OCI-M2 (cell line): Measurements from ENCODE around the gene FHDC1.
"Not testable (repeated sequence)": the region's sequence is repeated elsewhere in the genome, so short reads cannot be mapped to it uniquely, and the experiment has no call there.

Experiments used
- DNase-seq: peaks from one replicate; lab custom pipeline; 2025; ENCODE audit not compliant: unreplicated experiment; lab: John Stamatoyannopoulos, UW

Gene FHDC1

DNA sequence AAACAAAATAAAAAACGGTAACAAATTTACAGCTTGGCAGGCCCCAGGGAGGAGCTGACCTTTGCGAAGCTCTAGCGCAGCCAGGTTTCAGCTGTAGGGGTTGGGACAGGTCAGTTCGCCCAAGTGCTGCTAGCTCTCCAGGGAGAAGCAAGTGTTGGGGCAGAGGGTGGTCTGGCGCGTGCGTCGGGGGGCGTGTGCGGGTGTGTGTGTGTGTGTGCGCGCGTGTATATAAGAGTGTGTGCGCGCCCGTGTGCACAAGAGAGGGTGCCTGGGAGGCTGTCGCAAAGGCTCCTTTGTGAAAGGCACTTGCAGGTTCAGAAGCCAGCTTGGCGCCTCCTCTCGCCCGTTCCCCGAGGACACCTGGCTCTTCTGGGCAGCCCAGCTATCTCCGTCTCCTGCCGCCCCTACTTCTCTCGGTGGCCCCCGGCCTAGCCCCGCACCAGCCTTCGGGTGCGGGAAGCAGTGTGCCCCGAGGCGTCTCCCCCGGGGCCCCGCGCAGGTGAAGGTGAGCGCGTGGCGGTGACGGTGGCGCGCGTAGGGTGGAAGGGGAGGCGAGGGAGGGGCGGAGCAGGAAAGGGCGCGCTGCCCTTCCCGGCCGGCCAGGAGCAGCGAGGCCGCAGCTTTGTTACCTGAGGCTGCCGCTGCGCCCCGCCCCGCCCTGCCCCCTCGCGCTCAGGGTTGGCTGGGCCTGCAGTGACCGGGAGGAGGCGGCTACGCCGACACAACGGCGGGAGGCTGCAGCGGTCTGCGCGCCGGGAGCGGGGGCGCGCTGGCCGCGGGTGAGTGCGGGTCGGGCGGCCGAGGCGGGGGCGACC lies at the start of gene FHDC1:
TSS of gene FHDC1 (plus strand) at position 693 of the 815 bp plus-strand sequence. CDS start 6,735 bp downstream, outside the sequence.
- no peak for DNase-seq

DNA sequence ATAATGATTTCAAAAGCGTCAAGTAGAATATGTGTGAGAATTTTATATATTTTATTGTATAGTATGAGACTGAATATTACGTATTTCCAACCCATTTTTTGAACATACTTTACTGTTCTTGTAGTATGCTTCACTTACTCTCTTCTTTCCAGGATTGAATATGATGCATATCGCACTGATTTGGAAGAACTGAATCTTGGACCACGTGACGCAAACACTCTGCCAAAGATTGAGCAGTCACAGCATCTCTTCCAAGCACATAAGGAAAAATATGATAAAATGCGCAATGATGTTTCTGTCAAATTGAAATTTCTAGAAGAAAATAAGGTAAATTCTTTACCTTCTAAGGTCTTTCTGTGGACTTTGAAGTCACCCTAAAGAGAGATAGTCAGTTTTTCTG lies 48.1 kb upstream of the FHDC1 start:
- DNase-seq, result no peak

DNA sequence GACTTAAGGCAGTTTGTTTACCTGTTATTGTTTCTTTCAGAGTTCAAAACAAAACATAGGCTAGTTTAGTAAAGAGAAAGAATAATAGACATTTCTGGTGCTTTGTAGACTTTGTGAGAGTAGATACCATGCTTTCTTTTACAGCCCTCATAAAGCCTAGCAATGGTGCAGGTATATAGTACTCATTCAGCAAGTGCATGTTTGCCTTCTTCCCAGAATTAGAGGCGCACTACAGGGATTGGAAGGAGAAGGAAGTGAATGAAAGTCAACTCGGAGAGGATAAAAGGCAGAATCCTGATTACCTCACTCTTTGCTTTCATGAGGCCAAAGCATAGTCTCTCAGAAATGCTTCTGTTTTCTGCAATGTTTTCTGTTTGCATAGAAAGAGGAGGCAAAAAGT lies 43.1 kb upstream of the FHDC1 start:
- no peak for DNase-seq

- no peak for DNase-seq
Measured at GRCh38 chr4:152894673-152895072, 41.5 kb upstream of the FHDC1 start.

DNA sequence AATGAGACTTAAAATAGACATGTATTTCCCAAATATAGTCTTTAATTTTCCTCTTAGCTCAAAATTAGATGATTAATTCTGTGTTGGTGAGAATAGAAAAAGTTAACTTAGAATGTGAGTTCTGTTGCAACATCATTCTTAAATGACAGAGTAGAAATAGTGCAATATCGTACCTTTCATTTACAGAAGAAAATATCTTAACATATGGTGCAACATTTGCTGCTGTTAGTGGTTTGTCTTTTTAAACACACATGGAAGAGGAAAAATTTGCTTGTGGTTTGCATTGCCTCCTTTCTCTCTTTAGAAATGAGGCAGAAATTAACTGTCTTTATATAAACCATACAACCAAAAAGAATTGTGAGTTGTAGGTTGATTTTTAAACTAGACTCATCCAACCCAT lies 39.3 kb upstream of the FHDC1 start:
- DNase-seq, result no peak

- DNase-seq, result not testable (repeated sequence)
Measured at GRCh38 chr4:152898133-152898532, 38.0 kb upstream of the FHDC1 start.

GRCh38 chr4:152898606-152899005 lies 37.5 kb upstream of the FHDC1 start:
- DNase-seq, result no peak

DNA sequence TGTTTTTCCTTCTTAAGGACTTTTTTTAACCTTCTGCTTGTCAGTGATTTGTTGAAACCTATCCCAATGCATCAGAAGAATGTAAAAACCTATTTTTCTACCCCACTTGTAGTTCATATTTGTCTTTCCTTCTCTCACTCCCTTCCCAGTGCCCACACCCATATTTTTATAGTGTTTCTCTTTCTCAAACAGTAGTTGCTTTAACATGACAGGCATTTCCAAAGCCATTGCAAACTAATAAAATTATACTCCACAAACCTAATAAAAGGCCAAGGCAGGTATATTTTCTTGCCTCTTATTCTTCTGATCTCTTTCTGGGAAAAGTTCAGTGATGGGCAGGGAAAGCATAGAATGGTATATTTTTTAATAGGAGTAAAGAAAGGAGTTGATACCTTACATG lies 35.7 kb upstream of the FHDC1 start:
- DNase-seq, result no peak

DNA sequence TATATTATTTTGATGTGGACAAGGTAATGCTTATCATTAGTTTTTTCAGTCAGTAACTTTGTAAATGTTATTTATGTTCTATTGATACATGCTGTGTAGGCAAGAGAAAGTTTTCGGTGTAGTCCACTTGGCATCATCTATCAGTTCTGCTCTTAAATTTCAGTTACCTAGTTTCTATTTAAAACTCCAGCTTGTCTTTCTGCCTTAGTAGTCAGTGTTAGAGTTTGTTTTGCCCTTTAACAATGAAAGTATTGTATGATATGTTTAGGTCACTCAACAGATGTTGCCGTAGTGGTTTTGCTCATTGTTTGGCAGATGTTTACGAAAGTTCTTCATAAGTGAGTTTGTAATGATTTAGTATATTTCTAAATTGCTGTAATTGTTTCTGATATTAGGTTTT lies 34.9 kb upstream of the FHDC1 start:
- DNase-seq, result no peak

- no peak for DNase-seq
Measured at GRCh38 chr4:152903658-152904057, 32.5 kb upstream of the FHDC1 start.

DNA sequence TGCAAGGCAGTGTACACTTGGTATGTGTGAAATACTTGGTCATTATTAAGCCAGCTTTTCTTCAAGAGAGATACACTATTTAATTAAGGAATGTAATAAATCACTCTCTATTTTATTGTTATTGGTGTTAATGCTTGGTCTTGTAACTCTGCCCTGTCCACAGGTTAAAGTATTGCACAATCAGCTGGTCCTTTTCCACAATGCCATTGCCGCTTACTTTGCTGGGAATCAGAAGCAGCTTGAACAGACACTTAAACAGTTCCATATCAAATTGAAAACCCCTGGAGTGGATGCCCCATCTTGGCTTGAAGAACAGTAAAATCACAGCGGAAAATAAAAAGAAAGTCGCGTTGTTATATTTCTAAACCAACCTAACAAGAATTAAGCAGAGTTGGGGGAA lies 26.2 kb upstream of the FHDC1 start:
- no peak for DNase-seq

DNA sequence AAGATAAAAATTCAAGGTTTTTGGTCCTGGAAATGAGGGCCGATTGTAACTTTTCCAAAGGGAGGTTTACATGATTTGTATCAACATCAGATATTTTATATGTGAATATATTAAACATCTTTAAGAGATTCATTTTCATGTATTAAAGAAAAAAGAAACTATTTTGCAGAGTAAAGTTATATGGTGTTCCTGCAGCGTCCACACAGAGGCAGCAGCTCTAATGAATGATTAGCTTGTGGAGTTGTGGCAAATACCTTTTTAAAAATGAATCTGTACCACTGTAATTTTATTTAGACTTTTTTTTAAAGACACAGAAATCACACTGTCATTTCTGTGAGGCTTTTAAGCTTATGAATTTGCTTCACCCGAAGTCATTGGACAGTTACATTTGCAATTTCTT lies 25.6 kb upstream of the FHDC1 start:
- no peak for DNase-seq

GRCh38 chr4:152917543-152918395 lies 18.4 kb upstream of the FHDC1 start:
- no peak for DNase-seq

- no peak for DNase-seq
Measured at GRCh38 chr4:152919826-152920225, 16.3 kb upstream of the FHDC1 start.

DNA sequence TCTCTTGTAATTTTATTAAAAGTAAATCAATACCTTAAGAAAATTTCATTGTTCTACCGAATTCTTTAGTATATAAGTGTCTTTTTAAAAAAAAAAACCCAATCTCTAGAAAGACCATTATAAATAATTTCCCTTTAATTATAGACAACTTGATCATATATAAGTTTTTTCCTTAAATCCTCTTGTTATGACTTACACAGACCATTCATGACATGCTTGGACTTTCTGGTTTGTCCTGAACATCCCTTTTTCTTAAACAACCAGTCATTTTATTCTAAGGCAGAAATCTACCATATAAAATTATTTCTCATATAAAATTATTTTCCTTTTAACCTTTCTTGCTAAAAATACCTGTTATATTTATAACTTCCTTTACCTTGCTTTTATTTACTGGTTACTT lies 15.4 kb upstream of the FHDC1 start:
- no peak for DNase-seq

GRCh38 chr4:152921284-152921683 lies 14.8 kb upstream of the FHDC1 start:
- DNase-seq, result no peak

DNA sequence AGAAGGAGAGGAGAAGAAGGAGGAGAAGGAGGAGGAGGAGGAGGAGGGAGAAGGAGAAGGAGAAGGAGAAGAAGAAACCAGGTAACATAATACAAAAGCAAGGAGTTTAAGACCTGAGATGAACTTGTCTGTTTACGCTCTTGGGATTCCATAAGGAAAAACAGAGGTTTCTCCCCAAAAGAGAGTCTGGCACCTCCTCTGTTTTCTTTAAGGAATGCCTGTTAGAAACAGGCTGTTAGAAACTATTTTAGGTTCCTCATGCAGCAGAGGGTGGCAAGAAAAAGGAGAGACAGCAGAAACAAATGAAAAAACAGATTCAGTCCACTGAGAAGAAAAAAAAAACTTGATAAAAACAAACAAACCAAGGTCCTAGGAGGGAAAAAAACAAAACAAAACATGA lies 10.3 kb upstream of the FHDC1 start:
- no peak for DNase-seq

DNA sequence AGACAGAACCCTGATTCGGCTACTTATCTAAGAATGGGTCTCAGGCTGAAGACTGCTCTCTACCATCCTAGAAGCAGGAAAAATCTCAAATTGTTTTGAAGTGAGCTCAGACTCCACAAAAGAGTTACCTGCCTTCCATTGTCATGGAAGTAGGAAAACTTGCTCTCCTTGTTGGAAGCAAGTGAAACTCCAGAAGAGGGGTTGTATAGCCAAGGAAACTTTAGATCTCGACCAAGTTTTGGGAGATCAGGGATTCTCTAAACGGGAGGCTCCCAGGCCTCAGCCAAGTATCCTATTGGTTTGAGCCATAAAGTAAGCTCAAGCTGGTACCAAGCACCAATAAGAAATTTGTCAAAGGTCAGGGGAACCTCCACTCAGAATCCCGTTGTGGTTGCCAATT lies 9.2 kb upstream of the FHDC1 start:
- DNase-seq, result no peak

DNA sequence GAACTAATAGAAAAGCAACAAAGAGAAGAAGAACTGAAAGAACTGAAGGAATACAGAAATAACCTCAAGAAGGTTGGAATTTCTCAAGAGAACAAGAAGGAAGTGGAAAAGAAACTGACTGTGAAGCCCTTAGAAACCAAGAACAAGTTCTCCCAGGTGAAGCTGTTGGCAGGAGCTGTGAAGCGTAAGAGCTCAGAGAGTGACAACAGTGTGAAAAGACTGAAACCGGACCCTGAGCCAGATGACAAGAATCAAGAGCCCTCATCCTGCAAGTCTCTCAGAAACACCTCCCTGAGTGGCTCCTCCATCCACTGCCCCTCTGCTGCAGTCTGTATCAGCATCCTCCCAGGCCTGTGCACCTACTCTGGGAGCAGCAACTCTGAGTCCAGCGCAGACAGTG lies 8.4 kb upstream of the FHDC1 start:
- no peak for DNase-seq

DNA sequence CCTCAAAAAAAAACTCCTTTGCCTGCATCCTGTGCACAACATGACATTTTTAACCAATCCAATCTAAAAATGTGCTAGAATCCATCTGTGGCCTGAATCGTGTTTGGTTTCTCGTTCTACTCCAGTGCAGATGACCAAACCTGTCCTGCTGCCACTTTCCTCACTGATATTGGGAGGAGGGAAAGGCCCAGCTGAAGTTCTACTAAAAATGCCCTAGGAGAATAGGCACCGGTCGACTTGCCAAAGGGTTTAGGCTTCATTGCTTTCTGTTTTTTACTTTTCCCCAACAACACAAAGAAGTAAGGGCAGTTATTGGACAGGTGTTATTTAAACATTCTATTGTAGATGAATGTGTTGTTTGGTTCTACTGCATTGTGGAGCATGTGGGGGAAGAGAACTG lies 7.8 kb upstream of the FHDC1 start:
- DNase-seq, result no peak

DNA sequence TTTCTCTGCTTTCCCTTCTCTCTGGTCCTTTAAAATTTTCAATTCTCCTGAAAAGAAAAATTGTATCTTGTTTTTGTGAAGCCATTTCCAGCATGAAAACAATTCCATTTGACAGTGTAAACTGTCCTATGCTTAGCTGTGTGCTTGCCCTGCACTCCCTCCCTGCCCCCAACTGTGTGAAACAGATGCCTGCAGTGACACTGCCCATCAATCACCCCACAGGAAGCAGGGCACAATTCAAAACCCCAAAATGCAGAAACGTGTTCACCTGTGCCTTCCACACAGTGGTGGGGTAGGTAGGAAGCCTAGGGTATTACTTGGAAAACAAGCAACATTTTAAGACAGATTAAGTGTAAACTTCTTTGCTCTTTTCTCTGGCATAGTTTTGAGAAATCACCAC lies 6.2 kb upstream of the FHDC1 start:
- no peak for DNase-seq

GRCh38 chr4:152935143-152935542 lies 980 bp upstream of the FHDC1 start:
- no peak for DNase-seq
